Nephron progenitor cell (in vitro differentiated cells): ENCODE measurements around the gene DNTTIP2.
"Not testable (repeated sequence)": the region's sequence is repeated elsewhere in the genome, so short reads cannot be mapped to it uniquely, and the experiment has no call there.

ENCODE experiments used
- DNase-seq: peaks from one replicate; pipeline ENCODE4 v3.0.0; 2021
- H3K27ac Mint-ChIP-seq: 2 replicates; pipeline ENCODE4 v1.8.0; 2021; ENCODE audit warnings: mild to moderate bottlenecking, moderate library complexity, mixed read lengths
- H3K27me3 Mint-ChIP-seq: 2 replicates; pipeline ENCODE4 v1.8.0; 2021; ENCODE audit warnings: mild to moderate bottlenecking, low read depth, mixed read lengths; ENCODE audit not compliant: poor library complexity
- H3K36me3 Mint-ChIP-seq: 2 replicates; pipeline ENCODE4 v1.8.0; 2021; ENCODE audit warnings: low read depth, mixed read lengths
- H3K4me1 Mint-ChIP-seq: 2 replicates; pipeline ENCODE4 v1.8.0; 2021; ENCODE audit warnings: mixed read lengths
- H3K4me3 Mint-ChIP-seq: 2 replicates; pipeline ENCODE4 v1.8.0; 2021; ENCODE audit warnings: mild to moderate bottlenecking, moderate library complexity, mixed read lengths
- H3K9me3 Mint-ChIP-seq: 2 replicates; pipeline ENCODE4 v1.8.0; 2021; ENCODE audit warnings: mild to moderate bottlenecking, moderate library complexity, mixed read lengths
- CTCF ChIP-seq: fragments of 200-600 bp; sonication (generic); IDR thresholded peaks from 2 replicates; pipeline ENCODE4 v1.5.0; 2021; ENCODE audit warnings: antibody characterized with exemption

Gene DNTTIP2

GRCh38 chr1:93841771-93842170, 37.2 kb downstream of the DNTTIP2 start:
- Mint-ChIP-seq H3K9me3 (peaks cover 5% of the 10 kb centered on the region), H3K4me1 (peaks cover 14% of the 10 kb centered on the region), H3K27me3 (peaks cover 5% of the 10 kb centered on the region), H3K4me3 (no peak overlapping the region), H3K27ac (no peak overlapping the region), H3K36me3 (peaks cover 22% of the 10 kb centered on the region)
- DNase-seq, result no peak
- TF ChIP-seq CTCF, result no peak

DNA sequence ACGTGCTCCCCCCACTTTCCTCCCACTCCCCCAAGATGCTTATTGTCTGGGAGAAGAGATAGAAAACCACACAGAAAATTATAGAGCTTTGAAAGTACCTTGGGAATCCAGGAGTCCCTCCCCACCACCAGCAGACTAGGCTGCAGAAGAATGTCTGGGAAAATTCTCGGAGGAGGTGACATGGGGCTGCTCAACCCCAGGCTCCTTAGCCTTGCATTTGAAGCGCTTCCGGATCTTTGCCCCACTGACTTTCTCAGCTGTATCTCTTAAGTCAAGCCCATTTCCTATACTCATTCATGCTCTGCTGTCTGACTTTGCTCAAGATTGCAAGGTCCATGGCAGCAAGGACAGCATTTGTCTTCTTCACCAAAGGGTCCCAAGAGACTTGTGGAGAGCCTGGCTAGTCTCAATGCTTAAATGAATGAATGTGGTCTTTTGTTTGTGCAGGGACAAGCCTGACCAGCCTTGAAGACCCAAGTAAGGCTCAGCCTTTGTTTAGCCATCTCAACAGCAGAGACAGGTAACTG, 38.0 kb downstream of the DNTTIP2 start:
- Mint-ChIP-seq H3K27me3 (peaks cover 5% of the 10 kb centered on the region), H3K4me1 (peaks cover 12% of the 10 kb centered on the region), H3K27ac (no peak overlapping the region), H3K9me3 (peaks cover 13% of the 10 kb centered on the region), H3K36me3 (peaks cover 30% of the 10 kb centered on the region), H3K4me3 (no peak overlapping the region)
- no peak for TF ChIP-seq CTCF
- DNase-seq, result no peak

- no peak overlapping the region for H3K27ac Mint-ChIP-seq
- H3K9me3 Mint-ChIP-seq, result peaks cover 25% of the 10 kb centered on the region
- peaks cover 43% of the 10 kb centered on the region for H3K36me3 Mint-ChIP-seq
- no peak overlapping the region for H3K4me3 Mint-ChIP-seq
- H3K4me1 Mint-ChIP-seq, result peaks cover under 1% of the 10 kb centered on the region
- peaks cover 5% of the 10 kb centered on the region for H3K27me3 Mint-ChIP-seq
- DNase-seq, result no peak
- no peak for TF ChIP-seq CTCF
These were observed 39.3 kb downstream of the DNTTIP2 start for GRCh38 chr1:93839753-93840152.

GRCh38 chr1:93839307-93839706, 39.7 kb downstream of the DNTTIP2 start:
- DNase-seq, result no peak
- peaks cover 47% of the 10 kb centered on the region for H3K36me3 Mint-ChIP-seq
- H3K27ac Mint-ChIP-seq, result no peak overlapping the region
- H3K27me3 Mint-ChIP-seq, result peaks cover 5% of the 10 kb centered on the region
- no peak overlapping the region for H3K4me3 Mint-ChIP-seq
- H3K4me1 Mint-ChIP-seq, result no peaks in the 10 kb centered on the region
- H3K9me3 Mint-ChIP-seq, result peaks cover 30% of the 10 kb centered on the region
- TF ChIP-seq CTCF, result no peak

- Mint-ChIP-seq H3K27me3 (peaks cover 5% of the 10 kb centered on the region), H3K4me1 (no peaks in the 10 kb centered on the region), H3K27ac (no peak overlapping the region), H3K4me3 (no peak overlapping the region), H3K9me3 (peaks cover 43% of the 10 kb centered on the region), H3K36me3 (peaks cover 60% of the 10 kb centered on the region)
- no peak for DNase-seq
- no peak for TF ChIP-seq CTCF
These were observed 41.0 kb downstream of the DNTTIP2 start for GRCh38 chr1:93837961-93838360.

DNA sequence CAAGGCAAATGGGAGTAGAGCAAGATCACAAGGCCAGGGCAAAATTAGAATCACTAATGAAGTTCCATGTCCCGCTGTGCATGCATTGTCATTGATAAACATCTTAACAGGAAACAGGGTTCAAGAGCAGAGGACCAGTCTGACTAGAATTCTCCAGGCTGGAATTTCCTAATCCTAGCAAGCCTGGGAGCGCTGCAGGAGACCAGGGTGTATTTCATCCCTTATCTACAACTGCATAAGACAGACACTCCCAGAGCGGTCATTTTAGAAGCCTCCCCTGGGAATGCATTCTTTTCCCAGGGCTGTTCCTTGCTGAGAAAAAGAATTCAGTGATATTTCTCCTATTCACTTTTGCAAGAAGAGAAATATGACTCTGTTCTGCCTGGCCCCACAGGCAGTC, 45.7 kb downstream of the DNTTIP2 start:
- not testable (repeated sequence) for H3K27ac Mint-ChIP-seq, H3K4me3 Mint-ChIP-seq, H3K27me3 Mint-ChIP-seq, DNase-seq, H3K4me1 Mint-ChIP-seq
- Mint-ChIP-seq H3K36me3 (peaks cover 87% of the 10 kb centered on the region), H3K9me3 (peaks cover 72% of the 10 kb centered on the region)
